HG03039 (cell line): Measurements from ENCODE around the gene CD300A.

Source experiments
- ATAC-seq: cut with Tn5 transposase; IDR thresholded peaks from one replicate; pipeline ENCODE4 v1.9.1; 2021; ENCODE audit warnings: mild to moderate bottlenecking, moderate library complexity; ENCODE audit not compliant: unreplicated experiment

CD300A gene

DNA sequence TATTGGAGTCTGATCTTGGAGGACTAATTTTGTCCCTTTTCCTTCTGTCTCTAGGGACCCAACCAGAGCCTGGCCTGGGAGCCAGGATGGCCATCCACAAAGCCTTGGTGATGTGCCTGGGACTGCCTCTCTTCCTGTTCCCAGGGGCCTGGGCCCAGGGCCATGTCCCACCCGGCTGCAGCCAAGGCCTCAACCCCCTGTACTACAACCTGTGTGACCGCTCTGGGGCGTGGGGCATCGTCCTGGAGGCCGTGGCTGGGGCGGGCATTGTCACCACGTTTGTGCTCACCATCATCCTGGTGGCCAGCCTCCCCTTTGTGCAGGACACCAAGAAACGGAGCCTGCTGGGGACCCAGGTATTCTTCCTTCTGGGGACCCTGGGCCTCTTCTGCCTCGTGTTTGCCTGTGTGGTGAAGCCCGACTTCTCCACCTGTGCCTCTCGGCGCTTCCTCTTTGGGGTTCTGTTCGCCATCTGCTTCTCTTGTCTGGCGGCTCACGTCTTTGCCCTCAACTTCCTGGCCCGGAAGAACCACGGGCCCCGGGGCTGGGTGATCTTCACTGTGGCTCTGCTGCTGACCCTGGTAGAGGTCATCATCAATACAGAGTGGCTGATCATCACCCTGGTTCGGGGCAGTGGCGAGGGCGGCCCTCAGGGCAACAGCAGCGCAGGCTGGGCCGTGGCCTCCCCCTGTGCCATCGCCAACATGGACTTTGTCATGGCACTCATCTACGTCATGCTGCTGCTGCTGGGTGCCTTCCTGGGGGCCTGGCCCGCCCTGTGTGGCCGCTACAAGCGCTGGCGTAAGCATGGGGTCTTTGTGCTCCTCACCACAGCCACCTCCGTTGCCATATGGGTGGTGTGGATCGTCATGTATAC, 26.5 kb upstream of the CD300A start:
- no peak for ATAC-seq

DNA sequence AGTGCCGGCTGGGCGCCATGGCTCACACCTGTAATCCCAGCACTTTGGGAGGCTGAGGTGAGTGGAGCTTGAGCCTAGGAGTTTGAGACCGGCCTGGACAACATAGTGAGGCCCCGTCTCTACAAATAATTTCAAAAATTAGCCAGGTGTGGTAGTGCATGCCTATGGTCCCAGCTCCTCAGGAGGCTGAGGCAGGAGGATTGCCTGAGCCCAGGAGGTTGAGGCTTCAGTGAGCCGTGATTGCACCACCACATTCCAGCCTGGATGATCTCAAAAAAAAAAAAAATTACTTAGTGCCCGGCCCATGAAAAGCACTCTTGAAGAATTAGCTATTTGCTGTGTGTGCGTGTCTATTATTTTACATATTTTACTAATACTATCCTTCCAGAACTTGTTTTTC, 24.9 kb upstream of the CD300A start:
- no peak for ATAC-seq

DNA sequence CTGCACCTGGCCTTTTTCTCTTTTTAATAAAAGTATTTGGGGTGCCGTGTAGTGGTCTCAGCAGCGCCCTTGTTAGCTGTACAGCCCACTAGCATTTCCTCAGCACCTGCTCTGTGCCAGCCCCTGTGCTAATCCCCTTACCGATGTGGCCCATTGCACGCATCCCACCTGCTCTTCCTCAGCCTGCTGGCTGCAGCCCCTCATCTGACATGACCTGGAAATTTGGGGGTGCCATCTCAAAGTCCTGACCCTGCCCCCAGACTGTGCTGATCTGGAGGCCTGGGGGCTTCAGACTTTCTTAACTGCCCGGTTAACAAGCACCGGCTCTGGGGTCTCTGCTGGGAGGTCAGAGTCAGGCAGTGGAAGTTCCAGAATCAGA, 24.2 kb upstream of the CD300A start:
- ATAC-seq, result no peak

DNA sequence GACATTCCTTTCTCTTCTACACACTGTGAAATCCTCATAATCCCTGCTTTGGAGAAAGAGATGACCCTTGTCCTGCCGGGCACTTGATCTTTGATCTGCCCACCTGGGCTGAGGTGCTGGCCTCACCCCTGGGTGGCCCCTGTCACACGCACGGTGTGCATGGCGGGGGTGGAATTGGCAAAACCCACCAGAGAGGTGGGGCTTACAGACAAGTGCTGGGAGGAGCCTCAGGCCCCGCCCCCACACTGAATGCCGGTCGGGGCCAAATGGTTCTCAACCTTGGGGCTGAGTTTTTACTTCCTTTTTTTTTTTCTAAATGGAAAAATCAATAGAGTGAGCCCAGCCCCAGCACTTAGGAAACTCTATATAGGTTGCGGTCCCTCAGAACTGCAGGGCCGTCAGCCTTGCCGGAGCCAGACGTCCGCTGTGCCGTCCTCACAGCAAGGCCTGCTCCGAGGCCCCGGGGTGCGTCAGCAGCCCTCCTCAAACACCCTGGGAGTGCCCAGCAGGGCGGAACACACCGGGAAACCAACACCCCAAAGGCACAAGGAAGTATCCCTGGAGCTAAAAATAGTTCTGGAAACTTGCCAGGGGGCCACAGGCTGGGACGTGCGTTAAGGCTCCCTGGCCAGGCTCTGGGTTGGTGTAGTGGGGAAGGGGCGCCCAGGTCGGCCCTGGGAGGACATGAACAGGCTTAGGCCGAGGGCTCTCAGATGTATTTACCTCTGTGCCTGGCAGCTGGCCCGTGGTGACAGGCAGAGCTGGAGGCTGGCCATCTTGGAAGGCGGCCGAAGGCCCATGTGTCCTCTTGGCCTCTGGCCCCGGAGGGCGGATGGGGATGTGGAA, 23.5 kb upstream of the CD300A start:
- ATAC-seq, result no peak

DNA sequence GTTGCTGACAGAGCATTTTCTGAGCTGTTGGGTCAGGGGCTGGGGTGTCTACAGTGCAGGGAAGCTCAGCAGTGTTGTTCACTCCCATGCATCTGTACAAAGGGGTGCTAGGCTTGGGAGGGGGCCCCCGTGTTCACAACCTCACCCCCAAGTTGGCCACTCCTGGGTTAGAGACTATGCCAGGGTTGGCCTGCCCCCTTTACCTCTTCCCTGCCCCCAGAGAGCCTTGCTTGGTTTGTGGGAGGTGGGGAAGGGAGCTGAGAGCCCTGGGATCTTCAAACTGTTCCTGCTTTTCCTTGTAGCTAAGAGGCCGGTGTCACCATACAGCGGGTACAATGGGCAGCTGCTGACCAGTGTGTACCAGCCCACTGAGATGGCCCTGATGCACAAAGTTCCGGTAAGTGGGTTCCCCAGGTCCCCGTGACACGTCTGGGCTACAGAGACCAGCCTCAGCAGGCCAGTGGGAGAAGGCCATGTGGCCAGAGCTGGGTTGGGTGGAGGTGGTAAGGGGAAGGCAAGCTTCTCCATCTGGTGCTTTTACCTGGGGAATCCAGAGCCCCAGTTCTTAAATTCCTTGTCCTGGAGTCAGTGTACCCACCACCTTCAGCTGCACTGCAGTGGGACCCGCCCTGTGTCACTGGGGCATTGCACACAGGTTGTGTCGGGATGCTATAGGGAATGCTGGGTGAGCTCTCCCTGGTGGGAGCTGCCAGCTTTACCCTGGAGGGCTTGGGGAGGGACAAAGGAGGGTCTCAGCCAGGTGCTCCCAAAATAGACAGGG, 22.7 kb upstream of the CD300A start:
- no peak for ATAC-seq

DNA sequence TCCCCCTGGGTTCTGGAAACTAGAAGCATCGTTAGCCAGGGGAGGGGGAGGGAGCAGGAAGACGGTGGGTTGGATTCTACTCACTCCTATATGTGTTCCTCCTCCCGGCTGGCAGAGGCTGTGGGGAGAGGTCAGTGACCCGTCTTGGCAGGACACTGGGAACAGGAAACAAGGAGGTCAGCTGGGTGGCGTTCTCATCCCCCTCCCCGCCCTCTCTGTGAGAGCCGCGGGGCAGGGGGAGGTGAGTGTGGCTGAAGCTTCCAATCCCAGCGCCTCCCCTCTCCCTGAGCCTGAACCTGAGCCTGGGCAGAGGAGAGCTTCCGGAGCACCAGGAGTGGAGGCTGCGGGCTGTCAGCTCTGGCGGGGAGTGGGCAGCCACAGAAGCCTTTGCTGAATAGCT, 22.0 kb upstream of the CD300A start:
- no peak for ATAC-seq

DNA sequence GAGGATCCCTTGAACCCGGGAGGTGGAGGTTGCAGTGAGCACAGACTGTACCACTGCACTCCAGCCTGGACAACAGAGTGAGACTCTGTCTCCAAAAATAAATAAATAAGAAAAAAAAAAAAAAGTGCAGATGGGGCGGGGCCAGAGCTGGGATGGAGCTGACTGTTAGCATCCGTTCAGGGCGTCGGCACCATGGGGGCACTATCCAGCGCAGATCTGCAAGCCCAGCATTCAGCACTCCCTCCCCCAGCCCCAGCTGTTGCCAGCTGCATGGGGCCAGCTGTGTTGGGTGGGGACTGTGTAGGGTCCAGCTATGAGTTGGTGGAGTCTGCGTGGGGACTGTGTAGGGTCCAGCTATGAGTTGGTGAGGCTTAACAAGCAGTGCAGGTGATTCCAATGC, 21.3 kb upstream of the CD300A start:
- ATAC-seq, result no peak

DNA sequence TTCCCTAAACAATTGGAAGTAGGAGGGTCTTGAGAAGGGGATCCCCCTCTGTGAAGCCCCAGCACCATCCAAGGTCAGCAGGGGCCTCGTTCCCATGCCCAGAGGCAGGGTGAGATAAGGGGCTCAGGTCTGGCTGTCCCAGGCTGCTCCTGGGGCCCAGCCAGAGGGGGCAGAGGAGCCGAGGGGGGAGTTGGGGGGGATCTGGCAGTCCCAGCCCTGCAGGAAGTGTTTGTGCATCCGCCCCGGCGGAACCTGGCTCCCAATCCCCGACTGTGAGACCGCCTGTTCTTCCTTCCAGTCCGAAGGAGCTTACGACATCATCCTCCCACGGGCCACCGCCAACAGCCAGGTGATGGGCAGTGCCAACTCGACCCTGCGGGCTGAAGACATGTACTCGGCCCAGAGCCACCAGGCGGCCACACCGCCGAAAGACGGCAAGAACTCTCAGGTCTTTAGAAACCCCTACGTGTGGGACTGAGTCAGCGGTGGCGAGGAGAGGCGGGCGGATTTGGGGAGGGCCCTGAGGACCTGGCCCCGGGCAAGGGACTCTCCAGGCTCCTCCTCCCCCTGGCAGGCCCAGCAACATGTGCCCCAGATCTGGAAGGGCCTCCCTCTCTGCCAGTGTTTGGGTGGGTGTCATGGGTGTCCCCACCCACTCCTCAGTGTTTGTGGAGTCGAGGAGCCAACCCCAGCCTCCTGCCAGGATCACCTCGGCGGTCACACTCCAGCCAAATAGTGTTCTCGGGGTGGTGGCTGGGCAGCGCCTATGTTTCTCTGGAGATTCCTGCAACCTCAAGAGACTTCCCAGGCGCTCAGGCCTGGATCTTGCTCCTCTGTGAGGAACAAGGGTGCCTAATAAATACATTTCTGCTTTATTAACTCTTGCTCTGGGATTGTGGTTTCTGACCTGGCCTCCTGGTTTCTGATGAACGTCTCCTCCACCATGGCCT, 19.6 kb upstream of the CD300A start:
- ATAC-seq, result no peak

DNA sequence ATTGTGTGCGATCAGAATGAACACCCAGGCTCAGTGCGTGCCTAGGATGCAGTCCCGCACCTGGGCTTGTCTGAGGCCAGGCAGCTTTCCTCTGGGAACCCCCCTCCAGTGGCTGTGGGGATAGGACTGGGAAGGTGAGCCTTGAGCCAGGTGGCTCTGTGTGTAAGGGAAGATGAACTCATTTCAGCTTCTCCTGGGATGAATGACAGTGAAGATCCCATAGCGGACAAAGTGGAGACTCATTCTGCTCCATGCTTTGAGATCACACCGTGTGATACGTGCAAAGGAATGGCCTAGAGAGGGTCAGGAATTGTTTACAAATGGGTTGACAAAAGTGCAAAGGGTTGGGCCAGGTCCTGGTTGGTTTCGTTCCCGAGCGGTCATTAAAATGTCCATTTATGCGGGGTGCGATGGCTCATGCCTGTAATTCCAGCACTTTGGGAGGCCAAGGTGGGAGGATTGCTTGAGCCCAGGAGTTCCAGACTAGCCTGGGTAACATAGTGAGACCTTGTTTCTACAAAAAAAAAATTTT, 18.7 kb upstream of the CD300A start:
- ATAC-seq, result no peak

DNA sequence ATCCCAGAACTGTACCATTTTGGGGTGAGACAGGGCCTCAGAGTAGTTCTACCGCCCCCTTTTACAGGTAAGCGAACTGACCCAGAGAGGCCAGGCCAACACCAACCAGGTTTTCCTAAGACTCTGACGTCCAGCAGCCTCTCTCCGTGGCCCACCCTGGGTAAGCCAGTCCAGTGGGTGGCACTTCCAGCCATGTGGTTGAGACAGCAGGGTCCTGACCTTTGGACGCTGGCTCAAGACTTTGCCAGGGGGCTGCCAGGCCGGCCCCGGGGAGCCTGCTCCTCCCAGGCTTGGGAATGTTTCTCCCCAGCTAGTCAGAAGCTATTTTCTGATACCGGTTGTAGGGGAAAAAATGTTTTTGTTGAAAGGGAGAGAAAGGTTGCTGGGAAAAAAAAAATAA, 17.7 kb upstream of the CD300A start:
- no peak for ATAC-seq

DNA sequence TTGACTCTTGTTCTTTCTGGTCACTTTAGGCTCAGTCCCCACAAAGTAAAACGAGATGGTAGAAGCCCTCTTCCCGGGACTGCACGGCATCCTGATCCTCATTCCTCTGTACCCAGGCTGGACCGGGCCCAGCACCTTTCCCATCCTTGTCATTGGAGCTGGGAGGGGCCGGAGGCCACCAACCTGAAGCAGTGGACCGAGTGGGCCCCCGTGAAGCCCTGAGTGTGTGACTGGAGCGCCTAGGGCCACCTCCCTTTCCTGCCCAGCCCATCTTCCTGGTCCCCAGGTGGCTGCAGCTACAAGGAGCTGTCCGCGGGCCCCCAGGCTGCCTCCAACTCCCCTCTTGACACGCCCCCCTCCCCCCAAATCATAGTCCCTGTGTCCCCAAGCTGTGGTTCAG, 17.1 kb upstream of the CD300A start:
- no peak for ATAC-seq

DNA sequence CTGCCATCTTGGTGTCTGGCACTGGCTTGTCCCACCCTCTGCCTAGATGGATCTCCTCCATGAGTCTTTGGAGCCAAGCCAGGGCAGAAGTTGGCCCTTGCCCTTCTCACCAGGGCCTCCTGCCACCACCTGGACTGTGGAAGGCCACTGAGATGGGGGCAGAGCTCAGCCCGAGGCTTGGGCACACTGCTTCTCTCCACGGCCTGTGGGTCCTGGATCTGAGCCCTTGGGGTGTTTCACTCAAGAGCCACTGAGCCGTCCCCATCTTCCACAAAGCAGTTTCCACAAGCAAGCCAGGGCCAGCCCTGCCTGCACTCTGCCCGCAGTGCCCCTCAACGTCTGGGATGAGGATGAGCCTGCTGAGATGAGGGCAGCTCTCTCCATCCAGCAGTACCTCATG, 16.7 kb upstream of the CD300A start:
- no peak for ATAC-seq

DNA sequence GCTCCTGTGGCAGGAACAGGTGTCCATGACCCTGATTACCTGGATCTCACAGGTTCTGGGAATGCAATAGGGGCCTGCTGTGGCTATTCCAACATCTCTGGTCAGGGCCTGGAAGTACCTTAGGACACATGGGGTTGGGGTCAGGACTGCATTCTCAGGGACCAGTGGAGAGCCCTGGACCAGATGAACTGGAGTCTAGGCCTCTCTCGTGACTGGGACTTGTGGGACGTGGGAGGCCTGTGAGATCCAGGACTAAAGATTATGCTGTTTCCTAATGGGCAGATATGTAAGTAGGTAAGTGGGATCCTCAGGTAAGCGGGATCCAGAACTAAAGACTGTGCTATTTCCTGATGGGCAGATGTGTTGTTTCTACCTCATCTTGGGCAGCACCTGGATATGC, 16.2 kb upstream of the CD300A start:
- ATAC-seq, result no peak

DNA sequence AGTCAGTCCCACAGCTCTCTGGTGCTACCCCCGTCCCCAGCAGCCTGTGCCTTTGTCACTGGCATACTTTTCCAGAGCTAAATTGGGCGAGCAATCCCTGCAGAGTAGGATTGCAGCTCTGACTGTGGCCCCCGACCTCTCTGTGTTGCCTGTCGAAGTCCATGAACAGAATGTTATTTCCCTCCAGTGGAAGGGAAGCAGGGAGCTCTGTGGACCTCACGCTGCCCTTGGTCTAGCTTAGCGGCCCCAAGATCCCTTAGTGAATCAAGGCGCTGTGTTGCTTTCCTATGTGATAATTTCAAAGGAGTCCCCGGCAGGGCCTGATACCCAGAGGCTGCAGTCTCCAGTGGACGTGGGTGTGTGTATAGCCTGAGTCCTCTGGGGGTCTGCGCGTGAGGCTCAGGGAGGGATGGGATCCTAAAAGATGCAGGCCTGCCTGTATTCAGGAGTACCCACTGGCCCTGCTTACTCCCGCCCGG, 15.5 kb upstream of the CD300A start:
- no peak for ATAC-seq

DNA sequence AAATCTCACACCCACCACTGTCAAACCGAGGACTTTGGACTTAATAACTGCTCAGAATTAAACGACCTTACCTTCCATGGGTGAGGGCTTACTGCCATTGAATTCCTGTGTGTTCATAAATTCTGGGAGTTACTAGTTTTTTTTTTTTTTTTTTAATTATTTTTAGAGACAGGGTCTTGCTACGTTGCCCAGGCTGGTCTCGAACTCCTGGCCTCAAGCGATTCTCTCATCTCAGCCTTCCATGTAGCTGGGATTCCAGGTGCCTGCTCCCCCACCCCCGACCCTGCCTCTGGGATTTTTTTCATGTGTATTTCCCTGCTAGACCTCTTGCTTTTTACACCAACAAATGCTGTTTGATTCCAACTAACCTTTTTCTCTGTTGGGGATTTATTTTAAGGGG, 14.9 kb upstream of the CD300A start:
- no peak for ATAC-seq

DNA sequence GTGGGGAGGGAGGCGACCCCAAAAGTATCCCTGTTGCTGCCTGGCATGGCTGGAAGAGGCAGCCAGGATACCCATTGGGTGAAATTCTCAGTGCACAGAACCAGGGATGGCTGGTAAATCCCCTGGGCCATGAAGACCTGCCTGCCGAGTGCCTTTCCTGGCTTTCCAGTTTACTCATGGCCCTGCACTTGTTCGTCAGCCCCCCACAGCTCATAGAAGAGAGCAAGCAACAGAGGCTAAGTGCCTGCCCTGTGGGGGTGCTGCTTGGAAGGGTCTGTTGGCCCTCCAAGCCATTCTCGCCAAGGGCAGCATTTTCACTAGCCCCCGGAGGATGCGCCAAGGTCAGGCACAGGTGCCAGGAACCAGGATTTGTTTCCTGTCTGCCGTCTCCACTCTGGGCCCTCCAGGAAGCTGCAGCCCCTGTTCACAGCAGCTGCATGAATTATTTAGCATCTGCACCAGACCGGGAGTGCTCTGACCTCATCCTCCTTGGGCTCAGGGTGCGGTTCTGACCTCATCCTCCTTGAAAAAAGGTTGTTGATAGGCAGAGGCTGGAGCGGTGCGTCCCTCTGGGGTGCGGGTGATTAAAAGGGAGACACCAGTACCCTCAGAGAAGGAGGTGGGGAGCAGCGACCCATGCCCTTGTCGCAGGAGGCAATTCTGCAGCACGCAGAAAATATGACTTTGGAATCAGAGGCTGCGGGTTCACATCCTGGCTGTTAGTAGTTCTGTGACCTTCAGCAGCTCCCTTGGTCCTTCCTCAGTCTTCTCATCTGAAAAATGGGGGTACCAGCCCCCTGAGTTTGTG, 14.2 kb upstream of the CD300A start:
- no peak for ATAC-seq

DNA sequence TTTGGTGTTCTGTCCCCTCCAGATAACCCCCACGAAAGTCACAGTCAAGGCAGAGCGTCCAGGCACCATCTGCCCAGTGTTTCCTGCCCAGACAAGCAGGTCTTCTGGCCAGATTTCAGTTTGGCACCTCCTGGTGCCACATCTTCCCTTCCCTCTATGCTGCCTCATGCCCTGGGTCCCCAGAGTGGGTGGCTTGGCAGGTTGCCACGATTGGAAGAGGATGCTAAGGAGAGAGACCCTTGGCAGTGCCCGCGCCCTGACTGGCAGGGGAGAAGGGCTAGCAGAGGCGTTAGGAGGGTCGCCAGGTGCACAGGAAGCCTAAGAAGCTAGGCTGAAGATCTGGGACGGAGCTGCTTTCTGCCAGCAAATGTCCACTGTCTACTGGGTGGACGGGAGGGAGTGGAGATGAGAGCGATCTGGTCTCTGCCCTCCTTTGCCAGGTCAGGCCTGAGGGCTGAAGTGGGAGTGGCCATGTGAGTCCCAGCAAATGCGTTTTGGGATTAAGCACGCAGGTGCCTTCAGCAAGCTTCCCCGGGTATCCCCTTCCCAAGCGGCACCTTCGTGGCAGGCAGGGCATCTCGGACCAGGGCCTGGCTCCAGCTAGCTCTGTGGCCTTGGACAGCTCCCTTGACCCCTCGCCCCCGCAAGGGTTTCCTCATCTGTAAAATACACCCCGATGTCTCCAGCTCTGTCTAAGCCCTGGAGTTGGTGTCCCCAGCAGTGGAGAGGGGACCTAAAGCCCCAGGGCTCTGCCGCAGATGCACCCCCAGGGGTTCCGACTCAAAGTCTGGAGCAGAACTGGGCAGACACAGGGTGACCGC, 13.4 kb upstream of the CD300A start:
- ATAC-seq, result no peak

DNA sequence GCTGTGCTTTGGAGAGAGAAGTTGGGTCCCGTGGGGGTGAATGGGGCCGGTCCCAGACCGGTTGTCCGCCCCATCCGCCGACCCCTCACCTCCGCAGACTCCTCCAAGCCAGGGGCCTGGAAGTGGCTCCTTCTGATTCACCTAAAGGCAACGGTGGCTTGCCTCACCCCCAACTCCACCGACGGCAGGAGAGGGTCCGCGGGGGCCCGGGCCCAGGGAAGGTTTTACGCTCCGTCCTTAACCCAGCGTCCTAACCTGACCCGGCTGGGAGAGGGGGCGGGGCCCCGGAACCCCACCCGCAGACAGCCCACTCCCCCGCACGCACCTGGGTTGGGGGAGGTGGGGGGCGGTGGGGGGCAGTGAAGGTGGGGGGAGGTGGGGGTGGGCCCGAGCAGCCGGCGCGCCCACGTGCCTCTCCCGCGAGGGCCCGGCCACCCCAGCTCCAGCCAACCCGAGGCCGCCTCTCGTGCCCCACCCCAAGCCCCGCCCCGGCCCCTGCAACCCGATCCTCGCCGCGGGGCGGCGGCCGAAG, 12.7 kb upstream of the CD300A start:
- peak; percentile 66 for ATAC-seq
